ENCODE measurements around the gene LHFPL2. TPM values are rescaled to one million over a fixed set of nuclear protein-coding genes. Genes with fewer than 3 reads are reported as not detected.

The LHFPL2 gene
- total and polyA plus RNA-seq, 9 of the 15 experiments (the other 6 are each of a cell fraction or from before 2014, with no cell fraction given): 1.0 to 6.6 (median 4.6) TPM

- TF ChIP-seq MEIS2 (IDR thresholded peaks at IDR 0.05; ENCODE audit: partially characterized antibody): peak; percentile 42
Measured at GRCh38 chr5:78607864-78608263, 40.7 kb downstream of the LHFPL2 start (continued).

- ChIA-PET CTCF (ENCODE audit: low intra/inter-chr PET ratio) (no interaction called here), POLR2A (interaction anchor here (1.6 kb wide), 1 partner anchor 18 kb away, joined by 4 read pairs; no protein-coding TSS in a partner anchor)
- Histone ChIP-seq H3K9ac (ENCODE audit: insufficient read depth in 1 of 2, low read depth in 2 of 2, low read length in 2 of 2) (no peak overlapping the region), H3K27me3 (ENCODE audit: control insufficient read depth in 2 of 2, insufficient read depth in 2 of 2, low read length in 2 of 2) (no peaks in the 10 kb centered on the region), H3K9me3 (replicated peaks; ENCODE audit: control insufficient read depth, insufficient read depth, low read depth, low read length) (no peaks in the 10 kb centered on the region), H3K27ac (ENCODE audit: extremely low read depth, low read depth, low read length) (no peak overlapping the region), H2AFZ (ENCODE audit: low read depth, low read length) (no peak overlapping the region), H3K4me1 (replicated peaks in 1 of 2; ENCODE audit: control insufficient read depth in 2 of 2, insufficient read depth in 2 of 2, low read length in 2 of 2) (peaks cover 3 to 14% of the 10 kb centered on the region in 2 experiments; a peak in 3 of 5 replicates), H3K79me2 (ENCODE audit: control insufficient read depth, insufficient read depth, low read length) (no peaks in the 10 kb centered on the region), H3K36me3 (ENCODE audit: control insufficient read depth, insufficient read depth, low read length) (no peaks in the 10 kb centered on the region), H3K4me3 (no peak overlapping the region), H3K9me1 (ENCODE audit: control insufficient read depth, insufficient read depth, low read length) (no peaks in the 10 kb centered on the region), H4K20me1 (replicated peaks; ENCODE audit: control insufficient read depth, insufficient read depth, low read length) (no peaks in the 10 kb centered on the region), H3K4me2 (ENCODE audit: insufficient read depth, low read length) (no peak overlapping the region)
- no TSS peak for BruUV-seq (replicated peaks)
- ATAC-seq (no peak), DNase-seq (ENCODE audit: extremely low read depth in 1 of 4, low spot score in 3 of 4) (no peak), FAIRE-seq (no peak)
- in situ Hi-C loops (cut with MboI) (no loop called here), intact Hi-C loops (cut with micrococcal nuclease) (no loop called here)
- 36% methylated on average over 4 of the region's 4 CpGs for WGBS (ENCODE audit: insufficient coverage, low coverage, missing lambda C conversion rate)
- TF ChIP-seq CHD2 (IDR thresholded peaks at IDR 0.05; ENCODE audit: low read depth, low read length): no peak
- TF ChIP-seq NEUROD1 (IDR thresholded peaks at IDR 0.05; ENCODE audit: borderline replicate concordance, low read depth, low read length, partially characterized antibody): no peak
Measured at GRCh38 chr5:78606241-78606640, 42.3 kb downstream of the LHFPL2 start.

- Histone ChIP-seq H3K9ac (ENCODE audit: insufficient read depth in 1 of 2, low read depth in 2 of 2, low read length in 2 of 2) (no peak overlapping the region), H3K4me1 (replicated peaks in 1 of 2; ENCODE audit: control insufficient read depth in 2 of 2, insufficient read depth in 2 of 2, low read length in 2 of 2) (peaks cover 0 to 12% of the 10 kb centered on the region in 2 experiments; a peak in 3 of 5 replicates), H3K4me3 (no peak overlapping the region), H3K27ac (ENCODE audit: extremely low read depth, low read depth, low read length) (no peak overlapping the region), H3K79me2 (ENCODE audit: control insufficient read depth, insufficient read depth, low read length) (no peaks in the 10 kb centered on the region), H3K9me1 (ENCODE audit: control insufficient read depth, insufficient read depth, low read length) (no peaks in the 10 kb centered on the region), H4K20me1 (replicated peaks; ENCODE audit: control insufficient read depth, insufficient read depth, low read length) (no peaks in the 10 kb centered on the region), H2AFZ (ENCODE audit: low read depth, low read length) (no peak overlapping the region), H3K9me3 (replicated peaks; ENCODE audit: control insufficient read depth, insufficient read depth, low read depth, low read length) (no peaks in the 10 kb centered on the region), H3K27me3 (ENCODE audit: control insufficient read depth in 2 of 2, insufficient read depth in 2 of 2, low read length in 2 of 2) (no peaks in the 10 kb centered on the region), H3K4me2 (ENCODE audit: insufficient read depth, low read length) (no peak overlapping the region), H3K36me3 (ENCODE audit: control insufficient read depth, insufficient read depth, low read length) (no peaks in the 10 kb centered on the region)
- intact Hi-C loops (cut with micrococcal nuclease) (no loop called here), in situ Hi-C loops (cut with MboI) (no loop called here)
- FAIRE-seq: no peak
- POLR2A ChIA-PET: interaction anchor here (1.6 kb wide), 1 partner anchor 17 kb away, joined by 4 read pairs; no protein-coding TSS in a partner anchor
- 82% methylated on average over 2 of the region's 2 CpGs for WGBS (ENCODE audit: insufficient coverage, low coverage, missing lambda C conversion rate)
- no peak for DNase-seq (ENCODE audit: extremely low read depth in 1 of 4, low spot score in 3 of 4)
- CTCF ChIA-PET (ENCODE audit: low intra/inter-chr PET ratio): no interaction called here
- ATAC-seq: no peak
- no TSS peak for BruUV-seq (replicated peaks)
- no peak for TF ChIP-seq ZSCAN32 (CRISPR knock-in tag; IDR thresholded peaks at IDR 0.05)
- TF ChIP-seq BRCA1 (IDR thresholded peaks at IDR 0.05): no peak
- TF ChIP-seq BRCA1 (CRISPR knock-in tag; IDR thresholded peaks at IDR 0.05): no peak
- no peak for TF ChIP-seq NFRKB (IDR thresholded peaks at IDR 0.05; ENCODE audit: low read depth)
- no peak for TF ChIP-seq SNRNP70 (optimal IDR thresholded peaks at IDR 0.05; ENCODE audit: low read depth, low read length)
- no peak for TF ChIP-seq SLC30A9 (CRISPR knock-in tag; IDR thresholded peaks at IDR 0.05)
- TF ChIP-seq MECOM (CRISPR knock-in tag; IDR thresholded peaks at IDR 0.05): no peak
- TF ChIP-seq TEAD1 (CRISPR knock-in tag; IDR thresholded peaks at IDR 0.05): no peak
- TF ChIP-seq ILF3 (IDR thresholded peaks at IDR 0.05; ENCODE audit: borderline replicate concordance): no peak
- no peak for TF ChIP-seq KDM2B (CRISPR knock-in tag; IDR thresholded peaks at IDR 0.05)
- no peak for TF ChIP-seq ZFP30 (CRISPR knock-in tag; IDR thresholded peaks at IDR 0.05; ENCODE audit: borderline replicate concordance)
- no peak for TF ChIP-seq ARNT (IDR thresholded peaks at IDR 0.05)
Measured at GRCh38 chr5:78605611-78606010, 43.0 kb downstream of the LHFPL2 start.

Data from K562 (cell line).